HG03066 (cell line): ENCODE results near the gene FHIT.
A peak's percentile ranks its signal among the peaks of the same experiment; 100 is the strongest.

Experiments
- ATAC-seq: cut with Tn5 transposase; IDR thresholded peaks from one replicate; pipeline ENCODE4 v1.9.1; 2021; ENCODE audit warnings: low read depth; ENCODE audit not compliant: unreplicated experiment

FHIT gene

GRCh38 chr3:59845386-59845785, 1405.9 kb downstream of the FHIT start:
- no peak for ATAC-seq

GRCh38 chr3:59843821-59844220, 1407.4 kb downstream of the FHIT start:
- no peak for ATAC-seq

GRCh38 chr3:59839810-59840515, 1411.3 kb downstream of the FHIT start:
- ATAC-seq, result peak; percentile 96

DNA sequence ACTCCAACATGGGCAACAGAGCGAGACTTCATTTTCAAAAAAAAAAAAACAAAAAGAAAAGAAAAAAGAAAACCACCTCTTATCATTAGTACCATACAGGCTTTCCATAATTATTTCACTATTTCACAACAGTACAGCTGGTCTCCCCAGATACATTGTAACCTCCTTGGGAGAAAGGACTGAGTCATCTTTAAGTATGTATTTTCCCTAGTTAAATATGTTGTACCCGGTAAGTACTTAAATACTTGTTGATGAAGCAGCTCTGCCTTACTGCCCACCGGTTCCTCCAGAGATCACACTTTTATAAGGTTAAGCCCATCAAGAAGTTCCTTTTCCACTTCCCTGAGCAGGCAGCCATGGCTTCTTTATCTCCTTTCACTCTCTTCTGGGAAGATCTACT, 1412.0 kb downstream of the FHIT start:
- ATAC-seq, result no peak

- ATAC-seq, result no peak
Observed at GRCh38 chr3:59836531-59836930, 1414.7 kb downstream of the FHIT start.

DNA sequence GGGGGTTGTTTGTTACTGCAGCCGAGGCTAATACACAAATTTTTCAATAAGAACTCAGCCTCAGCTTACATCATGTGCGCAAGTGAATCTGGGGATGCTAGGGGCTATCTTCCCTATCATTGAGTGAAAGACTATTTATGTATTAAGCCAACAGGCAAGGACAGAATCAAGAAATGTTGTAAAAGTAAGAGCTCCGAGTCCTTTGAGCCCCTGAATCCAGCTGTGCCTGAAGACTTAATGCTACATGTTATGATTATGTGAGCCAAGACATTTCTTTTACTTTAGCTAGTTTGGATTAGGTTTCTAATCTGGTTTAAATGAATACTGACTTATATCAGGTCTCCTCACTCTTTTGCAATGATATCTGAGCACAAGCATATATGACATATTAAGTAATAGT, 1418.5 kb downstream of the FHIT start:
- no peak for ATAC-seq

DNA sequence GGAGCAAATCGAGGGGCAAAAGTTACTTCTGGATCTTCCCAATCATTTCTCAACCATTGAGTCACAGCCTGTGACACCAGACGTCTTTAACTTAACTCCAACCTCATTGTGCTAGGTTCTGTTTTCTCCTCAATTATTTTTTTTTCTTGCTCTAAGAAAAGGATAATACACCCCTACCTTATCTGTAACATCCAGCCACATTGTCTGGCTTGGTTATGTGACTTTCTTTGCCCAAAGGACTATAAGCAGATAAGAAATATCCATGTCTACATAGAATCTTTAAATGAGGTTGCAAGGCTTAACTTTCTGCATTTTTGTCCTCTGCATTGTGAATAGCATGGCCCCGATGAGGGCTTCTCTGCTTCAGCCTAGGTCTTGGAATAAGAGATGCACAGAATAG, 1419.0 kb downstream of the FHIT start:
- no peak for ATAC-seq

DNA sequence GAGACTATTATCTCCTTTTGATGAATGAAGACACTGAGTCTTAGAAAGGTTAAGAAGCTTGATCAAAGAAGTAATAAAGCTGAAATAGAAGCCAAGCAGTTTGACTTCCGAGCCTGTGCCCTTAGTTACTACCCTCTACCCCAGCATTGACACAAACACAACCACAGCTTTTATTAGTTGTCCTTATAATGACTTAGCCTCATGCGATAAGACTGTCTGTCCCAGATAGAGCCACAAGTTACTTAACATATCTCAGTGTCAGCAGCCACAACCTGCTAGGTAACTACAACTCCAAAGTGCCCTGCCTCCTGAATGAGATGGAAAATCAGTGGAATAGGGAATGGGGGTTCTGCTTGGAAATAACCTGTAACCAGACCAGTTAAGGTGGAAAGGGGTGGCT, 1419.9 kb downstream of the FHIT start:
- ATAC-seq, result no peak

GRCh38 chr3:59829527-59829926, 1421.7 kb downstream of the FHIT start:
- ATAC-seq, result no peak

- no peak for ATAC-seq
Observed at GRCh38 chr3:59824876-59825275, 1426.4 kb downstream of the FHIT start.

DNA sequence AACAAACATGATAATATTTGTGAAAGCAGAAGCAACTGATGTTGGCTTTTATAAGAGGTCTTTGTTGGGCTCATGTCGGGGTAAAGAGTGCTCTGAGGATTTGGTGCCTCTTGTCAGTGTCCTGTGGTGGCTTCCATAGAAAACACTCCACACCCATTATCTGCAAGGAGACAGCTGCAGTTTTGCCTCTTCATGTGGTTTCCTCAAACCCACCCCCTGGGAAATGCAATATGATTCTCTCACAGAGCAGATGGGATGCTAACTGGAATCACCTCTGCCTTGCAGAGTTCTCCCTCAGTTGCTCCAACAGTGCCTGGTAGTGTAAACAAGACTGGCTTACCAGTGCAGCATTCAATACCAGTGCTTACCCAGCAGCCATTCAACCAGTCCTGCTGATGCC, 1430.0 kb downstream of the FHIT start:
- no peak for ATAC-seq

- ATAC-seq, result no peak
Observed at GRCh38 chr3:59820352-59820934, 1430.8 kb downstream of the FHIT start.

- ATAC-seq, result no peak
Observed at GRCh38 chr3:59818919-59819300, 1432.3 kb downstream of the FHIT start.

DNA sequence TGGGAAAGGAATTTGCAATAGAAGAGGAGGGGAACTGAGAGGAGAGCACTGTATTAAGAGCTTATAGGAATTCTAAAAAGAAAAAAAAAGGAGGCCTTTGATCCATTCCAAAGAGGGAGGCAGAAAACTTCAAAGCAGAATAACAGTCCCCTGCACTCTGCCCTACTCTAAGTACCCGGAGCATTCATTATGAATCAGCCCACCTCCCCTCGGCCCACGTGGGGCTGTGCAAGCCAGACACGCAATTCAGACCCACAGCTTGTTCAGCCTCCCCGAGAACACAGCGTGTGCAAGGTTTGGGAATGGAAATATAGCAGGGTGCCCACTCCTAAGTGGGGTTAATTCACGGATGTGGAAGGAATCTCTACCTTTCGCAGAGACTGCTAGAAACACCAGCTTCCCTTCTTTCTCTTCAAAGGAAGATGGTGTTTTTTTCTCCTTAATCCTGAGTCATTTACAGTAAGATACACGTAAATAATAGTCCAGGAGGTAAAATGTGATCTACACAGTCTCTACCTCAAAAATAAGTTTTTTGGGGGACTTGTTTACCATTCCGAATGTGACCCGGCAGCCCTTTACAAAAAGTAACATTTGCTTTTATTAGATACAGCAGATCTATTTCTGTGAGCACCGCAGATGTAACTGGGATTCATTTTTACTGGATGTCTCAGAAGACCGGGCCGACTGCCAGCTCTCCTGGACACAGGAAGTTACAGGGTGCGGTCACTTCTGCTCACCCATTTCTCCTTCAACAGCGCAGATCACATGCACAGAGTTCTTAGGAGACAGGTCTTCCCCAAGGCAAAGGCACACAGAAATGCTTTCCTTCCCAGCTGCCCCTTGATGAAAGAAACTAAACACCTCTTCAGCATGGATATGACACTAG, 1433.0 kb downstream of the FHIT start:
- no peak for ATAC-seq

DNA sequence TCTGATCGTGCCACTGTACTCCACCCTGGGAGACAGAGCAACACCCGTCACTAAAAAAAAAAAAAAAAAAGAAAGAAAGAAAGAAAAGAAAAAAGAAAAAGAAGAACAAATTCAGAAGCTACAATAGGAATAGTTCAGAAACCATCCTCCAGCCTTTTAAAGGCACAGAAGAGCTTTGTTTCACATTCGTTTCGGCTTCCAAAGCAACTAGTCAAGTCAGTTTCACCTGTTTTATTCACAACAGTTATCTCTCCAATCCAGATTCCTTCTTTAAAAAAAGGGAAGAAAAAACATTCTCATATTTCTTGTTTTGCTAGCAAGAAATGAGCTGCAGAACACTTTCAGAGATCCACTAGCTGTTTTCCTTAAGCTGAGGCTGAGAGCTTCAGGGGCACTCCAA, 1433.7 kb downstream of the FHIT start:
- ATAC-seq, result no peak

GRCh38 chr3:59816312-59816711, 1434.9 kb downstream of the FHIT start:
- ATAC-seq, result no peak

DNA sequence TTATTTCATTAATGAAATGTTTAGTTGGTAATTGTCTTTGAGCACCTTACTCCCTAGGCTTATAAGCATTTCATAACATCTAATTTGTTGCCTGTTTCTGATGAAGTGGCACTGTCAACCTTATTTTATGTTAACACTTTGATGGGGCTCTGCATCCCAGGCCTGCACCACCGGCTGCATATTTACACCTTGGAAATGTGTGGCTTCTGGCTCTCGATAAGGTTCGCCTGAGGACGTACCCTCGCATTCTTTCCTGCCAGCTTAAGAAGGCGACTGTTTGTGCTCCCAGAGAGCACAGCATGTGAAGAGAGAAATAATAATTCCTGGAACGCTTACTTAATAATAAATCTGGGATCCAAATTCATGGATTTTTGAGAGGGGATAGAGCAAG, 1438.1 kb downstream of the FHIT start:
- no peak for ATAC-seq

DNA sequence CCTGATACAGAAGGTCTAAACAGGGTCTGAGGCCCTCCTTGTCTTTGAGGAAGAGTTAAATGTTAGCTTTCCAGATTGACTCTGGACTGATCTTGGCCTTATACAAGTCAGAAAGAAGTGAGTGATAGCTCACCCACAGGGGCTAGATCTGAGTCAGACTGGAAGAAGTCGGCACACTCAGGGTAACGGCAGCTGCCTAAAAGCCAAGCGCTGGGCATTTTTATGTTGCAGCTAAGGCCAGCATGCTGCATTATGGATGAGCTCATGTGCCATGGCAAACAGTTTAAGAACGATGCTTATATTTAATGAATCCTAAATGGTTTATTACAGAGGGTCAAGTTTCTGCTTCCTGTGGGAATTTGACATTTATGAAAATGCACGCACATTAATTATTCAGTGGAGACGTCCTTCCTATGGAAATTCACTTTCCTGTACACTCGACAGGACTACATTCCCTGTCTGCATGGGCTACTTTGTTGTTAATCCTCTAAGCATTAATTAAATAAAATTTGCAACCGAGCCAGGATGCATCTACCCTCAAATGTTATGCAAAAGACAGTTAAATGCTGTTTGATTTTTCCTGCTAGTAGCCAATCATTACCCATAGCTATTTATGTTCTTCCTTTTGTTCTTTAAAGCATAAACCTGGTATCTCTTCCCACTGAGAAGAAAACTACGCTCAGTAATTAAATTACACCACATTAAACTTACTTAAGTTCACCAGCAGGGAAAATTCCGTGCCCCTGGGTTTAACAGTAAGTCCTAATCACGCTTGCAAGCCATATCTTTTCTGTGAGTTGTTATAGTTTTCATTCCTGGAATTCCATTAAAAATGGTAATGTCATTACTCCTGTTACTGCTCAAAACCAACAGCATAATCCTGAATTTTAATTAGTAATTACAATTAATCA, 1438.8 kb downstream of the FHIT start:
- ATAC-seq, result no peak

- ATAC-seq, result no peak
Observed at GRCh38 chr3:59811160-59811559, 1440.1 kb downstream of the FHIT start.

DNA sequence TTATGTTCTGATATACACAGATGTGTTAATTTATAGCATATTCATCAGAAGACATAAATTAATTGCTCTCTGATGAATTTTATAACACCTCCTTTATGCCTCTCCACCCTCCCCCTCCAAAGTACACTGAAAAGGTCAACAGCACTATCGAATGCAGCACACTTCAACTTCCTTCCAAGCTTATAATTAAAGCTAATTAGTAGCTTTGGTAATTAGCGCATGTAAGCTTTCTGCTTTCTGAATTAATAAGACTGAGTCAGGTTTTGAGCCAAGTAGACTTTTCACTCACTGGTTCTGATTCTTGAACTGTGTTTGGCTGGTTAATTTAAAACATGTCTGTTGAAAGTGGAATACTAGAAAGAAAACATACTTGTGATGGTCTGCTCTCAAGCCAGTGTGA, 1440.6 kb downstream of the FHIT start:
- no peak for ATAC-seq
